ENCODE results near the gene CCDC146.

DNA sequence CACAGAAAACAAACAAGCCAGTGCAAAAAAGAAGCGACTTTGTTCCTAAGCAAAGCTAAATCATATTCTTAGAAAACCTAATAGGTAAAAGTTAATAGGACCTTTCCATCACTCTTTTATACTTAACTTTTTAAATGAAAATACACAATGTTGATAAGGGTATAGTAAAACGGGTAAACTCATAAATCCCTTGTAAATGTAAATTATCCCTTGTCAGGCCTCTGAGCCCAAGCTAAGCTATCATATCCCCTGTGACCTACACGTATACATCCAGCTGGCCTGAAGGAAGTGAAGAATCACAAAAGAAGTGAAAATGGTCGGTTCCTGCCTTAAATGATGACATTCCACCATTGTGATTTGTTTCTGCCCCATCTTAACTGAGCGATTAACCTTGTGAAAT is 217.3 kb downstream of the CCDC146 start:
- TF ChIP-seq, protein P1, sequence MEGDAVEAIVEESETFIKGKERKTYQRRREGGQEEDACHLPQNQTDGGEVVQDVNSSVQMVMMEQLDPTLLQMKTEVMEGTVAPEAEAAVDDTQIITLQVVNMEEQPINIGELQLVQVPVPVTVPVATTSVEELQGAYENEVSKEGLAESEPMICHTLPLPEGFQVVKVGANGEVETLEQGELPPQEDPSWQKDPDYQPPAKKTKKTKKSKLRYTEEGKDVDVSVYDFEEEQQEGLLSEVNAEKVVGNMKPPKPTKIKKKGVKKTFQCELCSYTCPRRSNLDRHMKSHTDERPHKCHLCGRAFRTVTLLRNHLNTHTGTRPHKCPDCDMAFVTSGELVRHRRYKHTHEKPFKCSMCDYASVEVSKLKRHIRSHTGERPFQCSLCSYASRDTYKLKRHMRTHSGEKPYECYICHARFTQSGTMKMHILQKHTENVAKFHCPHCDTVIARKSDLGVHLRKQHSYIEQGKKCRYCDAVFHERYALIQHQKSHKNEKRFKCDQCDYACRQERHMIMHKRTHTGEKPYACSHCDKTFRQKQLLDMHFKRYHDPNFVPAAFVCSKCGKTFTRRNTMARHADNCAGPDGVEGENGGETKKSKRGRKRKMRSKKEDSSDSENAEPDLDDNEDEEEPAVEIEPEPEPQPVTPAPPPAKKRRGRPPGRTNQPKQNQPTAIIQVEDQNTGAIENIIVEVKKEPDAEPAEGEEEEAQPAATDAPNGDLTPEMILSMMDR (IDR thresholded peaks at IDR 0.05; ENCODE audit: low read depth, low read length, missing input control) = no peak
- TF ChIP-seq GABPA (IDR thresholded peaks at IDR 0.05 in 1 of 2, conservative IDR thresholded peaks at IDR 0.05 in 1 of 2) (no peak), TAF1 (conservative IDR thresholded peaks at IDR 0.05) (no peak)
